T1000 (cell line): ENCODE data around the gene HLA-F.

ENCODE experiments used
- DNase-seq: peaks from one replicate; lab custom pipeline; 2025; ENCODE audit warnings: mixed read lengths; lab: John Stamatoyannopoulos, UW

HLA-F gene

DNA sequence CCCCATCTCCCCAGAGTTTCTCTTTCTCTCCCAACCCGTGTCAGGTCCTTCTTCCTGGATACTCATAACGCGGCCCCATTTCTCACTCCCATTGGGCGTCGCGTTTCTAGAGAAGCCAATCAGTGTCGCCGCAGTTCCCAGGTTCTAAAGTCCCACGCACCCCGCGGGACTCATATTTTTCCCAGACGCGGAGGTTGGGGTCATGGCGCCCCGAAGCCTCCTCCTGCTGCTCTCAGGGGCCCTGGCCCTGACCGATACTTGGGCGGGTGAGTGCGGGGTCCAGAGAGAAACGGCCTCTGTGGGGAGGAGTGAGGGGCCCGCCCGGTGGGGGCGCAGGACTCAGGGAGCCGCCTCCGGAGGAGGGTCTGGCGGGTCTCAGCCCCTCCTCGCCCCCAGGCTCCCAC lies at the start of gene HLA-F:
TSS of gene HLA-F (plus strand) at position 173 of the 404 bp plus-strand sequence. CDS start at position 203, 30 bp downstream.
- no peak for DNase-seq

- DNase-seq = no peak
Measured at GRCh38 chr6:29674008-29674407, 49.2 kb upstream of the HLA-F start.

DNA sequence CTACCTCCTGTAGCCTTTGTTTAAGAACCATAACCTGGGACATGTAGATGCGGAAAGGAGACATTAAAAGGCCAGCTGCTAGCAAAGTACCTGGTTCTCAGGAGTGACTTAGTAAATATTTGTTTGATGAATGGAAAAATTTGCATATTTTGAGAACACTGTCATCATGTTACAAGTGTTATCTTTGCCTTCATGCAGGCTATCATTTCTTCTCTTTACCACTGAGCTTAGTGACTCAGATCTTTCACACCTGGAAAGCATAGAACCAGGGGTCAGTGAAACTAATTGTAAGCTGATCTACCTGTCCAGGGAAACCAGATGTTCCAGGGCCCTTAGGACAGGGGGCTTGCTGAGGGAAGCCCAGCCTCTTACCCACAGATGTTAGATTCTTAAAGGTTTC lies 47.7 kb upstream of the HLA-F start:
- no peak for DNase-seq

GRCh38 chr6:29676981-29677601 lies 46.1 kb upstream of the HLA-F start:
- DNase-seq = no peak

DNA sequence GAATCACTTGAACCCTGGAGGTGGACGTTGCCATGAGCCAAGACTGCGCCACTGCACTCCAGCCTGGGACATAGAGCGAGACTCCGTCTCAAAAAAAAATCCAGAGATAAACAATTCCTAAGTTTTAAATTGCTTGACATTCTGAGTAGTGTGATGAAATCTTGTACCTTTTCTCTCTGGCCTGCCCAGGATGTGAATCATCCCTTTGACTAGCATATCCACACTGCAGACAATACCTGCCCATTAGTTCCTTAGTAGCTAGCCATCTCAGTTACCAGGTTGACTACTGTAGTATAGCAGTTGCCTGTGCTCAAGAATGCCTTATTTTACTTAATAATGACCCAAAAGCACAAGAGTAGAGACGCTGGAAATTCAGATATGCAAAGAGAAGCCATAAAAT lies 45.1 kb upstream of the HLA-F start:
- no peak for DNase-seq

- DNase-seq = no peak
Measured at GRCh38 chr6:29679962-29680361, 43.3 kb upstream of the HLA-F start.

- no peak for DNase-seq
Measured at GRCh38 chr6:29680416-29680815, 42.8 kb upstream of the HLA-F start.

GRCh38 chr6:29680904-29681303 lies 42.3 kb upstream of the HLA-F start, which contains the start of gene ZFP57:
TSS of gene ZFP57 (minus strand) at chr6:29681152. CDS start at chr6:29677003, 4,149 bp downstream.
- no peak for DNase-seq

- no peak for DNase-seq
Measured at GRCh38 chr6:29681811-29682210, 41.4 kb upstream of the HLA-F start.

DNA sequence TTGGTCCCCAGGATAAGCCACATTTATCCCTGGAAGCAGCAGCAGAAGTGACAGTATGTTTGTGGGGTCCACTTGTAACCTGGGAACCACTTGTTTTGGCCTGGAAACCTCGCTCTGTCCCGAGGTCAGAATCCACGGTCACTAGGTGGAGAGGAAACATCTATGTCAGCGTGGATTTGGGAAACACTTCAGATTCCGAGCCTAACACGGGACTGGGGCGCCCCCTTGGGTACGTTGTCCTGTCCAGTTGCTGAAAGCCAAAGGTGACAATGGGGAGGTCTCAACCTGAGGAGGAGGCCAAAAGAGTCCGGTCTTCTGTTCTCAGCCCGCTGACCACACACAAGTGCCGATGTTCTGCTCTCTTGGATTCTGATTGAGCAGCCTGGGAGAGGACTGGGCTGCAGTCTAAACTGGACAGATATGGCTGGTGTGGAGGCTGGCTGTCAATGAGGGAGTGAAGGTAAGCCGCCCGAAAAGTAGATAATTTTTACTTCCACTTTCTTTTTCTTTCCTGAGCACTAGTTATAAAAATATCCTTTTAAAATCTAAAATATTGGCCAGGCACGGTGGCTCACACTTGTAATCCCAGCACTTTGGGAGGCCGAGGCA lies 37.4 kb upstream of the HLA-F start:
- DNase-seq = no peak

DNA sequence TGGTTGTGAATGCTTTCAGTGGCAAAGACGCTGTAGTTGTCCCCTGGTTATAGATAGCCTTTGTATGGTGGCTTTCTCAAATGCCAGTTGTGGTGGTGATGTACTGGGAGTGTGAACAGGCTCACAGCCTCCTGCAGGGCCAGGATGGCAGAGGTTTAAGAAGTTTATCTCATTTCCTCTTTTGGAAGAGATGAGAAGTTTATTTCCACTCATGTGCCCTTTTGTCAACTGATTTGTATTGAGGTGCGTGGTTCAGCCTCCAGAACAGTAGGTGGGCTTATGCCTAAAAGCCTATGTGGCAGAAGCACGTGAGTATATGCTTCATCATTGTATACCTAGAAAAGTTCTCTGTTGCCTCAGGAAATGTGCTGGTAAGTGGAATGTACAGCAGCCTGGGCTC lies 28.6 kb upstream of the HLA-F start:
- DNase-seq = no peak

- DNase-seq = no peak
Measured at GRCh38 chr6:29696147-29697125, 26.8 kb upstream of the HLA-F start.

GRCh38 chr6:29702519-29703103 lies 20.6 kb upstream of the HLA-F start:
- DNase-seq = no peak

- DNase-seq = no peak
Measured at GRCh38 chr6:29705389-29706231, 17.6 kb upstream of the HLA-F start.

- no peak for DNase-seq
Measured at GRCh38 chr6:29708432-29709179, 14.6 kb upstream of the HLA-F start.

DNA sequence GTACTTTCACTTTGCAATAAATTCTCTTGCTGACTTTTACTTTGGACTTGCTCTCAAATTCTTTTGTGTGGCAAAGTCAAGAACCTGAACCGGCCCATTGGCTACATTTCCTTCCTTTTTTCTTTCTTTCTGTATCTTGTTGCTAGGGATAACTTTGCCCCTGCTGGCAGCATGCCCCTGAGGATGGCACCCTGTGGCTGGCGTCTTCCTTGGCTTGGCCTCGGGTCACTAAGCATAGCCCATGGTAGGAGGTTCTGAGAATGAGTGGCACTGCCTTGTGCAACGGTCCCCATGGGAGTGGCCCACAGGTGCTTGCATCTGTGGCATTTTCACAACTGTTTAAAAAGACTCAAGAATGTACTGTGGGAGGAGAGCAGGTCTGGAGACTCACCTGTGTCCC lies 14.0 kb upstream of the HLA-F start:
- no peak for DNase-seq

DNA sequence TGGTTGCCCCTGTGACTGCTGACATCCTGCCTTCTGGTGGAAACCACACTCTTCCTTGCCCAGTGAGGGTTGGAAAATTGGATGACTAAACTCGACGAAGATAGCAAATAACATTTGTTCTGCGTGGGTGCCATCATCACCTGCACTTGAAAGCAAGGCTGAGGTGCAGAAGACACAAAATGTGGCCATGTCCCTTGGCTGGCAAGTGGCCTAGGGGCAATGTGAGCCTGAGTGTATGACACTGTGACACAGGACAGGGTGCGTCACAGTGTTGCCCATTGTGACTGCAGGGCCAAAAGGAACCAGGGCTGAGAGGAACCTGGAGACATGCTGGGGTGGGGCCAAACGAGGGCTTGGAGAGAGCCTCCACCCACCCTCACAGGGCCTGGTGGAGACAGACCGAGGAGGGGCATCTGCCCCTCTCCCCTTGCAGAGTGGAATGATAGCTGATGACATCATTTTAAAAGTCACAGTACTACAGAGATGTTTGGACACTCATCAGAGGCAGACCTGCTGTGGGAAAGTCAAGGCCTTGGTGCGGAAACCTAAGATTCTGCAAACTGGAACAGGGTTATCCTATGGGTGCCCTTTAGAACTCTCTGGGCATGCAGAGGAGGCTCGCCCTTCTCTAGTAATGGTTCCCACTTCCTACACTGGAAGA lies 12.8 kb upstream of the HLA-F start:
- no peak for DNase-seq

DNA sequence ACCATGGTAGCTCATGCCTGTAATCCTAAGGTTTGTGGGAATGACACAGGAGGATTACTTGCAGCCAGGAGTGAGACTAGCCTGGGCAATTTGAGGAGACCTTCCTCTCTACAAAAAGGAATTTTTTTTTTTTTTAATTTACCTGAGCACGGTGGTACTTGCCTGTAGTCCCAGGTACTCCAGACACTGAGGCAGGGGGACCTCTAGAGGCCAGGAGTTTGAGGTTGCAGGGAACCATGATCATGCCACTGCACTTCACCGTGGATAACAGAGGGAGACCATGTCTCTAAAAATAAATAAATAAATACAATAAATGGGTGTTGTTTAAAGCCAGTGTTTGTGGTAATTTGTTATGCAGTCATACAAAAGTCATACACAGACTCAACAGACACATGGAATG lies 2.4 kb upstream of the HLA-F start:
- no peak for DNase-seq

- no peak for DNase-seq
Measured at GRCh38 chr6:29723666-29724588, 693 bp downstream of the HLA-F start.
